Prostate gland (tissue), 2 donors: ENCODE results near the gene PDE6G.

ENCODE experiments used
- POLR2A ChIP-seq: fragments of 450-650 bp; IDR thresholded peaks from one replicate; pipeline ENCODE4 v1.6.1; 2016; ENCODE audit warnings: antibody characterized with exemption, mild to moderate bottlenecking
- TF ChIP-seq, protein P1 (sequence below), 4 experiments: fragments of 200-600 bp in 2 of 4; fragments of 450-650 bp in 2 of 4; sonication (generic) in 2 of 4; IDR thresholded peaks; 1 replicate in 3 of 4; 2 replicates in 1 of 4; pipeline ENCODE4 v1.5.1; 2016 to 2019; ENCODE audit warnings: antibody characterized with exemption in 4 of 4, mild to moderate bottlenecking in 2 of 4, moderate library complexity in 2 of 4

DNA sequence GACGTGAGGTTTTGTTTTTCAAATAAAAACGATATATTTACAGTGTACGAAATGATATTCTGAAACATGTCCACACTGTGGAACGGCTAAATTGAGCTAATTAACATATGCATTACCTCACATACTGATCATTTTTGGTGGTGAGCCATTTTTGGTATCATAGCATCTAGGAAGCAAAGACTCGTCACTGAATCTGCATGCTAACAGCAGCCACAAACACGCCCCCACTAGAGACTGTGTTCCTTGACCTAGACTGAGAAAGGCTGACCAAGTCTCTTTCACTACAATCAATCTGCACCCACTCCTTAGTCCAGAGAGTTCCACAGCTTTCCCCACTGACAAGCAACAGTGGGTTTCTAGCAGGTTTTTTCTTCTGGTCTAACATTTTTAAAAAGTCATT is 48.9 kb downstream of the PDE6G start:
- TF ChIP-seq, protein P1, sequence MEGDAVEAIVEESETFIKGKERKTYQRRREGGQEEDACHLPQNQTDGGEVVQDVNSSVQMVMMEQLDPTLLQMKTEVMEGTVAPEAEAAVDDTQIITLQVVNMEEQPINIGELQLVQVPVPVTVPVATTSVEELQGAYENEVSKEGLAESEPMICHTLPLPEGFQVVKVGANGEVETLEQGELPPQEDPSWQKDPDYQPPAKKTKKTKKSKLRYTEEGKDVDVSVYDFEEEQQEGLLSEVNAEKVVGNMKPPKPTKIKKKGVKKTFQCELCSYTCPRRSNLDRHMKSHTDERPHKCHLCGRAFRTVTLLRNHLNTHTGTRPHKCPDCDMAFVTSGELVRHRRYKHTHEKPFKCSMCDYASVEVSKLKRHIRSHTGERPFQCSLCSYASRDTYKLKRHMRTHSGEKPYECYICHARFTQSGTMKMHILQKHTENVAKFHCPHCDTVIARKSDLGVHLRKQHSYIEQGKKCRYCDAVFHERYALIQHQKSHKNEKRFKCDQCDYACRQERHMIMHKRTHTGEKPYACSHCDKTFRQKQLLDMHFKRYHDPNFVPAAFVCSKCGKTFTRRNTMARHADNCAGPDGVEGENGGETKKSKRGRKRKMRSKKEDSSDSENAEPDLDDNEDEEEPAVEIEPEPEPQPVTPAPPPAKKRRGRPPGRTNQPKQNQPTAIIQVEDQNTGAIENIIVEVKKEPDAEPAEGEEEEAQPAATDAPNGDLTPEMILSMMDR (IDR thresholded peaks at IDR 0.05): no peak
- TF ChIP-seq POLR2A: no peak
